ENCODE measurements around the gene DIPK1C. TPM values are rescaled to one million over a fixed set of nuclear protein-coding genes. Genes with fewer than 3 reads are reported as not detected.

The DIPK1C gene
- total and polyA plus RNA-seq, 2 donors (not counting 1 experiment from before 2014, with no cell fraction given) = not detected

DNA sequence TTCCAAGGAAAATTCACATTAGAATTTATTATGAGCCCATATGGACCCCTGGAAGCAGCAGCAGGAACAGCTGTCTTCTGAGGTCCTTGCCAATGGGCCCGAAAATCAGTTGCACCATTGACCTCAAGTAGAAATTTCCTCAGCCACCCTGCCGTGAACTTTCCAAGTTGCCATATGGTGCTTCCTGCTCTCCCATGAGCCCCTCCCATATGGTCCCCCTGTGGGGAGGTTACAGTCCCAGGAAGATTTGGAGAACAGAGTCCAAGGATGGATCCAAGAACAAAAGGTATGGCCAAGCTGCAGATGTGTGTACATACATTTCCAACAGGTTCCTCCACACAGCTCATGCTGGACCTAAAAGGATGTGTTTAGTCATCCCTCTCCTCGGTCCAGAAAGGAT lies 34.6 kb downstream of the DIPK1C start:
- Histone ChIP-seq H3K9me3 (ENCODE audit: control extremely low read depth in 1 of 3, control insufficient read depth in 2 of 3, insufficient read depth in 1 of 3, low read length in 2 of 3) (peaks cover 0 to 15% (median 0%) of the 10 kb centered on the region in 3 donors), H4K20me1 (ENCODE audit: control insufficient read depth, insufficient read depth, low read length, poor library complexity, severe bottlenecking) (no peaks in the 10 kb centered on the region), H3K4me2 (replicated peaks; ENCODE audit: low read depth, low read length, poor library complexity, severe bottlenecking) (no peak overlapping the region), H3K79me2 (ENCODE audit: control insufficient read depth, insufficient read depth, low read length) (no peaks in the 10 kb centered on the region), H2AFZ (ENCODE audit: insufficient read depth, low read depth, low read length, poor library complexity, severe bottlenecking) (no peak overlapping the region), H3K4me1 (ENCODE audit: control insufficient read depth in 2 of 2, insufficient read depth in 2 of 2, low read length in 2 of 2) (no peaks in the 10 kb centered on the region), H3K36me3 (replicated peaks in 1 of 2; ENCODE audit: control extremely low read depth in 1 of 2, control insufficient read depth in 1 of 2, extremely low read depth in 1 of 2, insufficient read depth in 2 of 2, low read length in 1 of 2) (no peaks in the 10 kb centered on the region), H3K4me3 (ENCODE audit: control extremely low read depth in 1 of 5, extremely low read depth in 1 of 5, insufficient read depth in 1 of 5, low read depth in 2 of 5, low read length in 4 of 5) (no peak overlapping the region), H3K27me3 (replicated peaks in 1 of 4; ENCODE audit: control extremely low read depth in 1 of 4, control insufficient read depth in 3 of 4, insufficient read depth in 4 of 4, low read length in 3 of 4) (no peaks in the 10 kb centered on the region), H3K9ac (ENCODE audit: low read length) (no peak overlapping the region), H3K27ac (ENCODE audit: low read length in 2 of 2) (no peak overlapping the region)
- Mint-ChIP-seq H3K4me3 (no peak overlapping the region), H3K27me3 (peaks cover 16% of the 10 kb centered on the region), H3K27ac (no peak overlapping the region), H3K9me3 (ENCODE audit: insufficient read depth) (no peaks in the 10 kb centered on the region), H3K4me1 (no peaks in the 10 kb centered on the region)
- ChIA-PET POLR2A (no interaction called here), CTCF (no interaction called here)
- intact Hi-C loops (cut with micrococcal nuclease) = no loop called here
- DNase-seq (no peak), ATAC-seq (ENCODE audit: low read depth) (no peak)
- TF ChIP-seq EZH2 (IDR thresholded peaks at IDR 0.05; ENCODE audit: borderline replicate concordance, insufficient read depth, low read depth, low read length, poor library complexity, severe bottlenecking) = no peak
- TF ChIP-seq, protein P1, sequence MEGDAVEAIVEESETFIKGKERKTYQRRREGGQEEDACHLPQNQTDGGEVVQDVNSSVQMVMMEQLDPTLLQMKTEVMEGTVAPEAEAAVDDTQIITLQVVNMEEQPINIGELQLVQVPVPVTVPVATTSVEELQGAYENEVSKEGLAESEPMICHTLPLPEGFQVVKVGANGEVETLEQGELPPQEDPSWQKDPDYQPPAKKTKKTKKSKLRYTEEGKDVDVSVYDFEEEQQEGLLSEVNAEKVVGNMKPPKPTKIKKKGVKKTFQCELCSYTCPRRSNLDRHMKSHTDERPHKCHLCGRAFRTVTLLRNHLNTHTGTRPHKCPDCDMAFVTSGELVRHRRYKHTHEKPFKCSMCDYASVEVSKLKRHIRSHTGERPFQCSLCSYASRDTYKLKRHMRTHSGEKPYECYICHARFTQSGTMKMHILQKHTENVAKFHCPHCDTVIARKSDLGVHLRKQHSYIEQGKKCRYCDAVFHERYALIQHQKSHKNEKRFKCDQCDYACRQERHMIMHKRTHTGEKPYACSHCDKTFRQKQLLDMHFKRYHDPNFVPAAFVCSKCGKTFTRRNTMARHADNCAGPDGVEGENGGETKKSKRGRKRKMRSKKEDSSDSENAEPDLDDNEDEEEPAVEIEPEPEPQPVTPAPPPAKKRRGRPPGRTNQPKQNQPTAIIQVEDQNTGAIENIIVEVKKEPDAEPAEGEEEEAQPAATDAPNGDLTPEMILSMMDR (IDR thresholded peaks at IDR 0.05) = no peak
- 100% methylated on average over 1 of the region's 3 CpGs for WGBS (ENCODE audit: insufficient coverage)

DNA sequence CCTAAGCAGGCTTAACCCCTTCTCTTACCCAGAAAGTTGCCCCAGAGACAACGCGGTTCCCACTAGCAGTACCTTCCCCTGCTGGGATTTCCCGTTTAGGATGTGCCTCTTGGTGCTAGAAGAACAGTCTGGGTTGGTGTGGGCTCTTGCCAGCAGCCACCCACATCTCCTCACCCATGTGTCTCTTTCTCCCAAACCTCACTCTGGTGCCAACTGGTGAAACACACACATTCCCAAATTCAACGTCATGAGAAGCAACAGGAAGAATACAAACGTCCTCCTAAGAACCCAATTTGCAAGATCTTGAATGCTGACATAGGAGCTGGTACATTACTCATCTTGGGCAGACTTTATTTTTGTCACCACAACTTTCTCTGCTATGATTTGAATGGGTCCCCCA lies 36.2 kb downstream of the DIPK1C start:
- CTCF ChIA-PET = no interaction called here
- DNase-seq (no peak), ATAC-seq (ENCODE audit: low read depth) (no peak)
- Mint-ChIP-seq H3K4me1 (no peaks in the 10 kb centered on the region), H3K27me3 (peaks cover 18% of the 10 kb centered on the region), H3K4me3 (no peak overlapping the region), H3K9me3 (ENCODE audit: insufficient read depth) (no peaks in the 10 kb centered on the region), H3K27ac (no peak overlapping the region)
- H3K4me2 ChIP-seq (replicated peaks; ENCODE audit: low read depth, low read length, poor library complexity, severe bottlenecking) = no peak overlapping the region
- H4K20me1 ChIP-seq (ENCODE audit: control insufficient read depth, insufficient read depth, low read length, poor library complexity, severe bottlenecking) = no peaks in the 10 kb centered on the region
- H2AFZ ChIP-seq (ENCODE audit: insufficient read depth, low read depth, low read length, poor library complexity, severe bottlenecking) = no peak overlapping the region
- POLR2A ChIA-PET = no interaction called here
- H3K4me1 ChIP-seq (ENCODE audit: control insufficient read depth in 2 of 2, insufficient read depth in 2 of 2, low read length in 2 of 2) = no peaks in the 10 kb centered on the region
- H3K27ac ChIP-seq (ENCODE audit: low read length in 2 of 2) = no peak overlapping the region
- 93% methylated on average over 3 of the region's 5 CpGs for WGBS (ENCODE audit: insufficient coverage)
- no peaks in the 10 kb centered on the region for H3K36me3 ChIP-seq (replicated peaks in 1 of 2; ENCODE audit: control extremely low read depth in 1 of 2, control insufficient read depth in 1 of 2, extremely low read depth in 1 of 2, insufficient read depth in 2 of 2, low read length in 1 of 2)
- intact Hi-C loops (cut with micrococcal nuclease) = no loop called here
- no peak overlapping the region for H3K9ac ChIP-seq (ENCODE audit: low read length)
- no peak for TF ChIP-seq EZH2 (IDR thresholded peaks at IDR 0.05; ENCODE audit: borderline replicate concordance, insufficient read depth, low read depth, low read length, poor library complexity, severe bottlenecking)
- TF ChIP-seq, protein P1 (IDR thresholded peaks at IDR 0.05) = no peak
- no peak overlapping the region for H3K4me3 ChIP-seq (ENCODE audit: control extremely low read depth in 1 of 5, extremely low read depth in 1 of 5, insufficient read depth in 1 of 5, low read depth in 2 of 5, low read length in 4 of 5)
- H3K79me2 ChIP-seq (ENCODE audit: control insufficient read depth, insufficient read depth, low read length) = no peaks in the 10 kb centered on the region
- no peaks in the 10 kb centered on the region for H3K27me3 ChIP-seq (replicated peaks in 1 of 4; ENCODE audit: control extremely low read depth in 1 of 4, control insufficient read depth in 3 of 4, insufficient read depth in 4 of 4, low read length in 3 of 4)
- H3K9me3 ChIP-seq (ENCODE audit: control extremely low read depth in 1 of 3, control insufficient read depth in 2 of 3, insufficient read depth in 1 of 3, low read length in 2 of 3) = peaks cover 0 to 12% (median 0%) of the 10 kb centered on the region in 3 donors

Measured in B cell (primary cell).